Endodermal cell (in vitro differentiated cells): Measurements from ENCODE around the gene MTHFD2. TPM values are rescaled to one million over a fixed set of nuclear protein-coding genes. Genes with fewer than 3 reads are reported as not detected.

Source experiments
- DNase-seq: peaks from one replicate; pipeline ENCODE4 v3.0.0-alpha.2; 2017
- H3K27ac ChIP-seq: 2 replicates; pipeline ENCODE4 v1.5.1; 2013; ENCODE audit warnings: mild to moderate bottlenecking, low read depth, low read length, moderate library complexity
- H3K27me3 ChIP-seq: 2 replicates; pipeline ENCODE4 v1.6.1; 2013; ENCODE audit warnings: mild to moderate bottlenecking, low read length, moderate library complexity; ENCODE audit not compliant: insufficient read depth, control insufficient read depth, poor library complexity, severe bottlenecking
- H3K36me3 ChIP-seq: 2 replicates; pipeline ENCODE4 v1.7.0; 2013; ENCODE audit warnings: mild to moderate bottlenecking, low read length, moderate library complexity; ENCODE audit not compliant: control insufficient read depth, insufficient read depth
- H3K4me1 ChIP-seq: one replicate; pipeline ENCODE4 v1.7.0; 2013; ENCODE audit warnings: low read length; ENCODE audit not compliant: control insufficient read depth, insufficient read depth
- H3K4me3 ChIP-seq: 2 replicates; pipeline ENCODE4 v1.5.1; 2013; ENCODE audit warnings: mild to moderate bottlenecking, low read length, moderate library complexity
- H3K9ac ChIP-seq: 2 replicates; pipeline ENCODE4 v1.6.1; 2013; ENCODE audit warnings: mild to moderate bottlenecking, low read length, moderate library complexity; ENCODE audit not compliant: poor library complexity, severe bottlenecking; ENCODE audit errors: extremely low read depth
- H3K9me3 ChIP-seq: 2 replicates; pipeline ENCODE4 v1.6.1; 2013; ENCODE audit warnings: mild to moderate bottlenecking, low read length, moderate library complexity; ENCODE audit not compliant: control insufficient read depth
- H3K27ac Mint-ChIP-seq: 2 replicates; pipeline ENCODE4 v1.8.0; 2020; ENCODE audit warnings: mixed read lengths
- H3K27me3 Mint-ChIP-seq: 2 replicates; pipeline ENCODE4 v1.8.0; 2021; ENCODE audit warnings: mild to moderate bottlenecking, mixed read lengths; ENCODE audit not compliant: insufficient read depth
- H3K36me3 Mint-ChIP-seq: 2 replicates; pipeline ENCODE4 v1.8.0; 2020; ENCODE audit warnings: low read depth, mixed read lengths
- H3K4me1 Mint-ChIP-seq: 2 replicates; pipeline ENCODE4 v1.8.0; 2020; ENCODE audit warnings: mixed read lengths
- H3K4me3 Mint-ChIP-seq: 2 replicates; pipeline ENCODE4 v1.8.0; 2020; ENCODE audit warnings: mild to moderate bottlenecking, moderate library complexity, mixed read lengths
- H3K9me3 Mint-ChIP-seq: 2 replicates; pipeline ENCODE4 v1.8.0; 2020; ENCODE audit warnings: mild to moderate bottlenecking, mixed read lengths
- WGBS, 2 experiments: methylation state at CpG; one replicate each; pipeline versions ENCODE4 v1.1.5 to v1.1.7; 2013; ENCODE audit warnings: missing lambda C conversion rate in 2 of 2, mixed read lengths in 1 of 2; ENCODE audit not compliant: insufficient coverage in 1 of 2, insufficient read length in 1 of 2; 5-methylcytosine and 5-hydroxymethylcytosine counted together
- total RNA-seq, 2 donors: library from RNA; stranded (reverse); fragmentation: NEBNext Ultra II Directional in 1 of 2; extraction: Animal tissue kit (Norgen Biotek cat#: 25700) in 1 of 2; gene quantifications; 2 replicates in 1 of 2; 3 replicates in 1 of 2; pipeline ENCODE4 v1.2.1, GENCODE V29; 2021
- TF ChIP-seq, protein P1 (sequence below): fragments of 200-600 bp; sonication (generic); conservative IDR thresholded peaks from 2 replicates; pipeline ENCODE4 v1.5.0; 2021; ENCODE audit warnings: antibody characterized with exemption, mild to moderate bottlenecking

The MTHFD2 gene
- total RNA-seq, 2 donors from 2014 or later = 77.4 to 84.5 TPM

DNA sequence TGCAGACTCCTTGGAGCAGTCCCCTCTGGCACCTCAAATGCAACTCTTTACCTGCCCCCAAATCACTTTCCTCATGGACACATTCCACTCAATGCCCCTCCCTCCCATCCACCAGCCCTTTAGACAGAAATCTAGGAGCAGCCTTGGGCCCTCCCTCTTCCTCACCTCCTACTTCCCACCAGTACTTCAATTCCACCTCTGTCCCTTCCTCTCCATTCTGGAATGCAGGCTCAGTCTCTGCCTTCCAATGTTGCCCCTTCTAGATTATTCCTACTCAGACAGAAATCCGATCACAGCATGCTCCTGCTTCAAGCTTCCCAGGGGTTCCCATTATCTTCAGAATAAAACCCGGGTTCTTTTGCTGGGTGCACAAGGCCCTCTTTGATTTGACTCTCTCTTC is 62.1 kb downstream of the MTHFD2 start:
- Mint-ChIP-seq H3K27me3 (peaks cover 3% of the 10 kb centered on the region), H3K9me3 (no peaks in the 10 kb centered on the region)

DNA sequence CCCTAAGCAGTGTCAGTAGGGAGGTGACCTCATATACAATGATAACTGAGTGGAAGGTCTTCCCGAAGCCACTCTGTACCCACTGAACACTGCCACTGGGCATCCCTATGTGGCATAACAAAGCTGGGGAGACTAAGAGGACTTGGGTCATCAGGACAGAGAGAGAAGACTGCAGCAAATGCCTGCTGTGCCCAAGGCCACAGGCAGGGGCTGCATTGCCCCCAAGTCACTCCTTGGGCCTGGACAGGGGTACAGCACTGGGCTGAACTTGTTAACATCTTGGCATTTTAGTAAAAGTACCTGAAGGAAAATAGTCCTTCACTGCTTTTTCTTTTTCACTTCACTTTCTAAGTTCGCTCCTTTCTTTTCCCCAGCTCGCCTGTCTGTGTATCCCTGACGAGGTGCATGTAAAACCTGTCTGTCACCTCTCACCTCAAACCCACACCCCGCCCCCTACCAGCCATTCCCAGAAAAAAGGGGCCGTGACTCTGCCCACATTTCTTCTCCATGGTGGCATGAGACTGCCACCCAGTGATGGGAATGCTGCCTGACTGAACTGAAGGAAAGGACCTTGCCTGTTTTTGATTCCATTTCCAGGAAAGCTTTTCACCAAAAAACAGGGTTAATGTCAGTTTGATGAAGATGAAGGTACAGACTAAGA is 62.9 kb downstream of the MTHFD2 start:
- no peaks in the 10 kb centered on the region for H3K36me3 ChIP-seq
- H3K36me3 Mint-ChIP-seq = no peaks in the 10 kb centered on the region
- H3K27me3 Mint-ChIP-seq = peaks cover 3% of the 10 kb centered on the region
- H3K9me3 ChIP-seq = no peaks in the 10 kb centered on the region
- WGBS, 2 experiments = 22 to 40% methylated on average over 1 to 6 of the region's 6 CpGs
- TF ChIP-seq, protein P1, sequence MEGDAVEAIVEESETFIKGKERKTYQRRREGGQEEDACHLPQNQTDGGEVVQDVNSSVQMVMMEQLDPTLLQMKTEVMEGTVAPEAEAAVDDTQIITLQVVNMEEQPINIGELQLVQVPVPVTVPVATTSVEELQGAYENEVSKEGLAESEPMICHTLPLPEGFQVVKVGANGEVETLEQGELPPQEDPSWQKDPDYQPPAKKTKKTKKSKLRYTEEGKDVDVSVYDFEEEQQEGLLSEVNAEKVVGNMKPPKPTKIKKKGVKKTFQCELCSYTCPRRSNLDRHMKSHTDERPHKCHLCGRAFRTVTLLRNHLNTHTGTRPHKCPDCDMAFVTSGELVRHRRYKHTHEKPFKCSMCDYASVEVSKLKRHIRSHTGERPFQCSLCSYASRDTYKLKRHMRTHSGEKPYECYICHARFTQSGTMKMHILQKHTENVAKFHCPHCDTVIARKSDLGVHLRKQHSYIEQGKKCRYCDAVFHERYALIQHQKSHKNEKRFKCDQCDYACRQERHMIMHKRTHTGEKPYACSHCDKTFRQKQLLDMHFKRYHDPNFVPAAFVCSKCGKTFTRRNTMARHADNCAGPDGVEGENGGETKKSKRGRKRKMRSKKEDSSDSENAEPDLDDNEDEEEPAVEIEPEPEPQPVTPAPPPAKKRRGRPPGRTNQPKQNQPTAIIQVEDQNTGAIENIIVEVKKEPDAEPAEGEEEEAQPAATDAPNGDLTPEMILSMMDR = peak; percentile 73
- H3K4me1 Mint-ChIP-seq = peaks cover 18% of the 10 kb centered on the region
- H3K9me3 Mint-ChIP-seq = no peaks in the 10 kb centered on the region
- H3K27ac ChIP-seq = no peak overlapping the region
- no peak overlapping the region for H3K4me3 Mint-ChIP-seq
- no peaks in the 10 kb centered on the region for H3K27me3 ChIP-seq
- H3K4me3 ChIP-seq = no peak overlapping the region
- peak overlapping the region; percentile 18 for H3K27ac Mint-ChIP-seq
- H3K4me1 ChIP-seq = no peaks in the 10 kb centered on the region
- peak; percentile 97 for DNase-seq
- H3K9ac ChIP-seq = no peak overlapping the region

More for the DNA sequence above, 62.1 kb downstream of the MTHFD2 start:
- H3K36me3 Mint-ChIP-seq = no peaks in the 10 kb centered on the region
- no peak overlapping the region for H3K4me3 Mint-ChIP-seq
- H3K27ac ChIP-seq = no peak overlapping the region
- TF ChIP-seq, protein P1 = no peak
- H3K4me1 Mint-ChIP-seq = peaks cover 18% of the 10 kb centered on the region
- peak overlapping the region; percentile 5 for H3K27ac Mint-ChIP-seq
- peak; percentile 53 for DNase-seq
- H3K9me3 ChIP-seq = no peaks in the 10 kb centered on the region
- H3K4me3 ChIP-seq = no peak overlapping the region
- H3K36me3 ChIP-seq = no peaks in the 10 kb centered on the region
- H3K4me1 ChIP-seq = no peaks in the 10 kb centered on the region
- no peak overlapping the region for H3K9ac ChIP-seq
- 72 to 76% methylated on average over 2 of the region's 2 CpGs for WGBS, 2 experiments
- H3K27me3 ChIP-seq = no peaks in the 10 kb centered on the region

DNA sequence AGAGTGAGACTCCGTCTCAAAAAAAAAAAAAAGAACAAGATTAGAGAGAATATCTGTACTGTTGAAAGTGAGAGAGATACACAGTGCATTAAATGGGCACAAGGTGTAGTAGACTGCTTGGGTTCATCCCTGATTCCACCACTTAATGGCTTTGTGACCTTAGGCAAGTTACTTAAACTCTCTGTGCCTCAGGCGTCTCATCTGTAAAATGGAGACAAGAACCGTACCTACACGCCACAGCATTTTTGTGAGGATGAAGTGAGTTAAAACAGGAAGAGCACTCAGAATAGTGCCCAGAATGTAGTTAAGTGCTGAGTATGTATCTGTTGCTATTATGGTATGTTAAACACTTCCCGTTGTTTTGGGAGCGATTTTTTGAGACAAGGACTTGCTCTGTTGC is 64.3 kb downstream of the MTHFD2 start:
- H3K27ac Mint-ChIP-seq = no peak overlapping the region
- Histone ChIP-seq H3K27me3 (no peaks in the 10 kb centered on the region), H3K27ac (no peak overlapping the region), H3K9ac (no peak overlapping the region), H3K4me3 (no peak overlapping the region), H3K9me3 (no peaks in the 10 kb centered on the region), H3K4me1 (no peaks in the 10 kb centered on the region), H3K36me3 (no peaks in the 10 kb centered on the region)
- no peaks in the 10 kb centered on the region for H3K9me3 Mint-ChIP-seq
- H3K27me3 Mint-ChIP-seq = peaks cover 3% of the 10 kb centered on the region
- 97 to 100% methylated on average over 5 to 6 of the region's 6 CpGs for WGBS, 2 experiments
- H3K4me3 Mint-ChIP-seq = no peak overlapping the region
- peaks cover 18% of the 10 kb centered on the region for H3K4me1 Mint-ChIP-seq
- TF ChIP-seq, protein P1 = no peak
- no peaks in the 10 kb centered on the region for H3K36me3 Mint-ChIP-seq
- DNase-seq = no peak
